ENCODE measurements around the gene GRM8.

DNA sequence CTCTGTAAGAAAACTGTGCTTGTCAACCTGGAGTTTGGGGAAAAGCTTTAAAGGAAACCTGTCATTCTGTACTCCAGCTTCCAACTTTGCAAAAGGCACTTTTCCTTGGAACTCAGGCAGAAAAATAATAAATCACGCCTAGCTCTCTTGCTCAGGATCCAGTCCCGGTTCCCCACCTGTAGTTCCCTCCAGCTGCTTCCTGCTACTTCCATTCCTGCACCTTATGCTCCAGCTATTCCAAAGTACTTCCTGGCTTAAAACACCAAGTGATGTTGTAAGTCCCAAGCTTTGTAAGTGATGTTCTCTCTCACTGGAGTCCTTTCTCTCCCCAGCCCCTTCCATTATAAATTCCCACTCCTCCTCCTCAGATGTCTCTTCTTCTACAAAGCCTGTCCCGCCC is 98.6 kb downstream of the GRM8 start:
- TF ChIP-seq TAF1 (IDR thresholded peaks at IDR 0.05; ENCODE audit: borderline replicate concordance, insufficient read depth, low read length) (no peak), SIN3A (IDR thresholded peaks at IDR 0.05; ENCODE audit: borderline replicate concordance, insufficient read depth, low read length) (no peak), FOXP2 (optimal IDR thresholded peaks at IDR 0.05; ENCODE audit: borderline replicate concordance, extremely low read depth, extremely low read length, insufficient read depth) (no peak), POLR2AphosphoS5 (IDR thresholded peaks at IDR 0.05; ENCODE audit: low read depth, low read length) (no peak)

All from PFSK-1 (cell line).